ENCODE measurements around the gene MTUS2.

DNA sequence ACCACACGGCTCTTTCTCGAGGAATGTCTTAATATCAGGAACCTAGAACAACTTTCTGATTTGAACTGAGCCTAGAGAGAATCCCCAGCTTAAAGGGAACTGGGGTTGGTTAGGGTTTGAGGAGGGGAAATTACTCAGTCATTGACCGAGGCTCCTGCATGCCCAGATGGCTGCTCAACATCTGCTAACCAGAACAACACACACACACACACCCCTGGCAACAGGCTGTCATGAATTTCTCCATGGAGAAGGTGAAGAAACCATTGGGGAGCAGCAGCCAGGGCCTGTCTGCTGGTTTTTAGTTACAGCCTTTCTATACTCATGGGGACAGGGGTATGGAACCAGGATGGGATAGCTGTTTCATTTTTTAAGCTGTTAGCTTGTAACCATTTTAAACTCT, 5.2 kb downstream of the MTUS2 start:
- no peak for TF ChIP-seq CTCF (conservative IDR thresholded peaks at IDR 0.05; ENCODE audit: low read depth, low read length)
- no peak for TF ChIP-seq EZH2 (IDR thresholded peaks at IDR 0.05; ENCODE audit: borderline replicate concordance, low read depth, low read length, poor library complexity, severe bottlenecking)
